Neutrophil (primary cell): ENCODE results near the gene ETV3L.

ENCODE experiments used
- H3K27ac ChIP-seq: fragments of 200-600 bp; sonication (generic); 2 replicates; pipeline ENCODE4 v1.5.1; 2016; ENCODE audit warnings: mild to moderate bottlenecking, moderate library complexity
- H3K27me3 ChIP-seq: fragments of 200-600 bp; sonication (generic); 2 replicates; pipeline ENCODE4 v1.6.0; 2016; ENCODE audit warnings: mild to moderate bottlenecking
- H3K36me3 ChIP-seq: fragments of 200-600 bp; sonication (generic); 2 replicates; pipeline ENCODE4 v1.5.1; 2017
- H3K4me1 ChIP-seq, 2 experiments: fragments of 200-600 bp in 1 of 2; sonication (generic) in 1 of 2; 1 replicate in 1 of 2; 2 replicates in 1 of 2; pipeline versions ENCODE4 v1.5.1 to v1.6.1; 2013 to 2016; ENCODE audit warnings: low read depth in 1 of 2, low read length in 1 of 2, mild to moderate bottlenecking in 1 of 2, moderate library complexity in 1 of 2; ENCODE audit not compliant: control insufficient read depth in 1 of 2, insufficient read depth in 1 of 2
- H3K4me3 ChIP-seq, 2 experiments: fragments of 200-600 bp in 1 of 2; sonication (generic) in 1 of 2; 1 replicate in 1 of 2; 2 replicates in 1 of 2; pipeline ENCODE4 v1.5.1; 2013 to 2016; ENCODE audit warnings: low read depth in 1 of 2, low read length in 1 of 2, mild to moderate bottlenecking in 1 of 2, moderate library complexity in 1 of 2
- H3K9me3 ChIP-seq: fragments of 200-600 bp; sonication (generic); 2 replicates; pipeline ENCODE4 v1.5.1; 2016
- TF ChIP-seq, protein P1 (sequence below): fragments of 200-600 bp; sonication (generic); IDR thresholded peaks from 2 replicates; pipeline ENCODE4 v1.5.1; 2016; ENCODE audit warnings: antibody characterized with exemption

The ETV3L gene

GRCh38 chr1:157144509-157144908 is 44.9 kb upstream of the ETV3L start:
- Histone ChIP-seq H3K4me1 (no peaks in the 10 kb centered on the region), H3K9me3 (no peaks in the 10 kb centered on the region), H3K36me3 (no peaks in the 10 kb centered on the region), H3K27ac (no peak overlapping the region), H3K4me3 (no peak overlapping the region), H3K27me3 (peaks cover 12% of the 10 kb centered on the region)
- TF ChIP-seq, protein P1, sequence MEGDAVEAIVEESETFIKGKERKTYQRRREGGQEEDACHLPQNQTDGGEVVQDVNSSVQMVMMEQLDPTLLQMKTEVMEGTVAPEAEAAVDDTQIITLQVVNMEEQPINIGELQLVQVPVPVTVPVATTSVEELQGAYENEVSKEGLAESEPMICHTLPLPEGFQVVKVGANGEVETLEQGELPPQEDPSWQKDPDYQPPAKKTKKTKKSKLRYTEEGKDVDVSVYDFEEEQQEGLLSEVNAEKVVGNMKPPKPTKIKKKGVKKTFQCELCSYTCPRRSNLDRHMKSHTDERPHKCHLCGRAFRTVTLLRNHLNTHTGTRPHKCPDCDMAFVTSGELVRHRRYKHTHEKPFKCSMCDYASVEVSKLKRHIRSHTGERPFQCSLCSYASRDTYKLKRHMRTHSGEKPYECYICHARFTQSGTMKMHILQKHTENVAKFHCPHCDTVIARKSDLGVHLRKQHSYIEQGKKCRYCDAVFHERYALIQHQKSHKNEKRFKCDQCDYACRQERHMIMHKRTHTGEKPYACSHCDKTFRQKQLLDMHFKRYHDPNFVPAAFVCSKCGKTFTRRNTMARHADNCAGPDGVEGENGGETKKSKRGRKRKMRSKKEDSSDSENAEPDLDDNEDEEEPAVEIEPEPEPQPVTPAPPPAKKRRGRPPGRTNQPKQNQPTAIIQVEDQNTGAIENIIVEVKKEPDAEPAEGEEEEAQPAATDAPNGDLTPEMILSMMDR, result no peak

DNA sequence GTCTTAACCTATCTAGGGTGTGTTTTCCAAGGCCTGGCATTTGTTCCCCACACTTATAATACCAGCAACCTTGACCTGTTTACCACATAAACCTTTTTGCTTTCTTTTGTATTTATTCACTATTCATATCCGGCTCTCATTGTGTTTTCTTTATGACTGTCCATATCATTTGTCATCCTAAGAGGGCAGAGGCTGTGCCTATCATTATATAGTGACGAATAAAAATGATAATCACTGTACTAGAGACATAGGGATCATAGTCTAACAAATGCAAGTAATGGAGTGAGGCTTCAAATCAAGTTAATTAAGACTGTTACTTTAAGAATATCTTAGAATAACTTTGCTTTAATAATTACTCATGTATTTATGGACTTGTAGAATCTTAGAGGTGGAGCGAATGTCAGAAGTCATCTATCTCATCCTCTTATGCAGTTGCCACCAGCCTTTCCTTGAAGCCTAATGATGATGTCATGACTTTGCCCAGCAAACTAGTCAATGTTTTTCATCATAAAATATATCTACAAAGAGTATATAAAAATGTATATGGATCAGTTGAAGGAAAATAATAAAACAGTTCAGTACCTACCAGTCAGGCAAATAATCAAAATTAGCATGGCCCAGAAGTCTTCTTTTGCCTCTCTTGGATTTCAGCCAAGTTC is 43.3 kb upstream of the ETV3L start:
- H3K4me3 ChIP-seq, result no peak overlapping the region
- peaks cover 16% of the 10 kb centered on the region for H3K27me3 ChIP-seq
- H3K9me3 ChIP-seq, result no peaks in the 10 kb centered on the region
- TF ChIP-seq, protein P1, result no peak
- H3K36me3 ChIP-seq, result no peaks in the 10 kb centered on the region
- H3K27ac ChIP-seq, result no peak overlapping the region
- H3K4me1 ChIP-seq, result peaks cover 8% of the 10 kb centered on the region in 2 experiments

- Histone ChIP-seq H3K27ac (no peak overlapping the region), H3K27me3 (peaks cover 16% of the 10 kb centered on the region), H3K4me3 (no peak overlapping the region), H3K9me3 (no peaks in the 10 kb centered on the region), H3K4me1 (peaks cover 12 to 15% of the 10 kb centered on the region in 2 experiments), H3K36me3 (no peaks in the 10 kb centered on the region)
- TF ChIP-seq, protein P1, result no peak
Observed at GRCh38 chr1:157142201-157142600, 42.6 kb upstream of the ETV3L start.

GRCh38 chr1:157141212-157141855 is 41.7 kb upstream of the ETV3L start:
- Histone ChIP-seq H3K27me3 (peaks cover 16% of the 10 kb centered on the region), H3K9me3 (no peaks in the 10 kb centered on the region), H3K36me3 (peaks cover under 1% of the 10 kb centered on the region), H3K4me3 (no peak overlapping the region), H3K4me1 (peaks cover 18 to 24% of the 10 kb centered on the region in 2 experiments), H3K27ac (no peak overlapping the region)
- TF ChIP-seq, protein P1, result no peak

- TF ChIP-seq, protein P1, result no peak
- H3K9me3 ChIP-seq, result no peaks in the 10 kb centered on the region
- no peak overlapping the region for H3K4me3 ChIP-seq
- H3K4me1 ChIP-seq, result peaks cover 18 to 24% of the 10 kb centered on the region in 2 experiments
- peaks cover 12% of the 10 kb centered on the region for H3K36me3 ChIP-seq
- H3K27ac ChIP-seq, result no peak overlapping the region
- peaks cover 16% of the 10 kb centered on the region for H3K27me3 ChIP-seq
Observed at GRCh38 chr1:157140063-157140588, 40.5 kb upstream of the ETV3L start.
